BJ (cell line): ENCODE data around the gene ST3GAL3. TPM values are rescaled to one million over a fixed set of nuclear protein-coding genes. Genes with fewer than 3 reads are reported as not detected.

Source experiments
- CTCF ChIA-PET: fragments of 350-600 bp; formaldehyde crosslinking; extraction: SDS; loops from one replicate; lab custom pipeline; 2021; ENCODE audit warnings: antibody characterized with exemption, inconsistent platforms; lab: Yijun Ruan, JAX
- POLR2A ChIA-PET: fragments of 300-600 bp; sonication (Branson Sonifier 250); formaldehyde crosslinking; extraction: SDS; loops from one replicate; lab custom pipeline; 2021; ENCODE audit warnings: antibody characterized with exemption; lab: Charles Lee
- DNase-seq: peaks from one replicate; pipeline ENCODE4 v3.0.0-alpha.2; 2011; ENCODE audit warnings: low read depth
- H3K27me3 ChIP-seq: 2 replicates; pipeline ENCODE4 v1.6.0; 2011; ENCODE audit warnings: low read length; ENCODE audit not compliant: control insufficient read depth, insufficient read depth
- H3K36me3 ChIP-seq: 2 replicates; pipeline ENCODE4 v1.5.1; 2011; ENCODE audit warnings: low read length; ENCODE audit not compliant: control insufficient read depth, insufficient read depth
- H3K4me3 ChIP-seq: 2 replicates; pipeline ENCODE4 v1.5.1; 2011; ENCODE audit warnings: low read depth, mild to moderate bottlenecking, control low read depth, low read length
- CTCF ChIP-seq: IDR thresholded peaks from 2 replicates; pipeline ENCODE4 v1.5.1; 2011; ENCODE audit warnings: low read depth, mild to moderate bottlenecking, control low read depth, inconsistent platforms, low read length, moderate library complexity; ENCODE audit not compliant: insufficient read depth
- polyA plus RNA-seq: library from polyadenylated mRNA; depleted of rRNA; stranded (reverse); fragments of >200 nt; gene quantifications from 2 replicates; pipeline ENCODE4 v1.2.3, GENCODE V29; 2011

The ST3GAL3 gene
- polyA plus RNA-seq, 1 experiment: 24.2 TPM

- ChIA-PET POLR2A (no interaction called here), CTCF (interaction anchor here (8.7 kb wide), 1 partner anchor 172 kb away, joined by 365 read pairs; no protein-coding TSS in a partner anchor)
- no peak for TF ChIP-seq CTCF
- DNase-seq: no peak
- no peak overlapping the region for H3K4me3 ChIP-seq
- H3K36me3 ChIP-seq: no peaks in the 10 kb centered on the region
- H3K27me3 ChIP-seq: no peaks in the 10 kb centered on the region
Measured at GRCh38 chr1:43938383-43938782, 231.0 kb downstream of the ST3GAL3 start.

- Histone ChIP-seq H3K36me3 (no peaks in the 10 kb centered on the region), H3K27me3 (no peaks in the 10 kb centered on the region), H3K4me3 (no peak overlapping the region)
- CTCF ChIA-PET: interaction anchor here (0.6 to 8.7 kb wide), 5 partner anchors 27 to 172 kb away, joined by 3 to 365 read pairs (median 4); partner anchors contain the start of gene DPH2
- POLR2A ChIA-PET: no interaction called here
- DNase-seq: no peak
- TF ChIP-seq CTCF: no peak
Measured at GRCh38 chr1:43938892-43939587, 231.7 kb downstream of the ST3GAL3 start.

- CTCF ChIA-PET: interaction anchor here (1.7 to 5.8 kb wide), 2 partner anchors 8 to 178 kb away, joined by 22 to 42 read pairs; partner anchors contain the start of gene ARTN
- no peak for TF ChIP-seq CTCF
- Histone ChIP-seq H3K27me3 (no peaks in the 10 kb centered on the region), H3K4me3 (no peak overlapping the region), H3K36me3 (no peaks in the 10 kb centered on the region)
- no peak for DNase-seq
- POLR2A ChIA-PET: no interaction called here
Measured at GRCh38 chr1:43942411-43942810, 235.1 kb downstream of the ST3GAL3 start.

GRCh38 chr1:43944860-43945259, 237.5 kb downstream of the ST3GAL3 start:
- POLR2A ChIA-PET: no interaction called here
- CTCF ChIA-PET: interaction anchor here (3.9 to 5.8 kb wide), 2 partner anchors 9 to 180 kb away, joined by 42 to 54 read pairs; partner anchors contain the start of gene ARTN
- no peak for DNase-seq

More at GRCh38 chr1:43944860-43945259, 237.5 kb downstream of the ST3GAL3 start:
- Histone ChIP-seq H3K27me3 (no peaks in the 10 kb centered on the region), H3K4me3 (no peak overlapping the region), H3K36me3 (peaks cover 2% of the 10 kb centered on the region)
- TF ChIP-seq CTCF: no peak
